KOPT-K1 (cell line): ENCODE data around the gene KRIT1.
A peak's percentile ranks its signal among the peaks of the same experiment; 100 is the strongest.

ENCODE experiments used
- H3K27ac ChIP-seq: fragments of 200-600 bp; sonication (generic); 2 replicates; pipeline ENCODE4 v1.5.1; 2016; ENCODE audit warnings: antibody characterized with exemption, mild to moderate bottlenecking, low read depth, low read length; ENCODE audit not compliant: poor library complexity, severe bottlenecking
- H3K36me3 ChIP-seq: fragments of 200-600 bp; sonication (generic); 2 replicates; pipeline ENCODE4 v1.5.1; 2017; ENCODE audit warnings: antibody characterized with exemption, mild to moderate bottlenecking, low read length, moderate library complexity; ENCODE audit not compliant: insufficient read depth
- H3K9me3 ChIP-seq: fragments of 200-600 bp; sonication (generic); 2 replicates; pipeline ENCODE4 v1.5.1; 2017; ENCODE audit warnings: antibody characterized with exemption, low read length, mild to moderate bottlenecking; ENCODE audit not compliant: insufficient read depth, poor library complexity, severe bottlenecking

Gene KRIT1

DNA sequence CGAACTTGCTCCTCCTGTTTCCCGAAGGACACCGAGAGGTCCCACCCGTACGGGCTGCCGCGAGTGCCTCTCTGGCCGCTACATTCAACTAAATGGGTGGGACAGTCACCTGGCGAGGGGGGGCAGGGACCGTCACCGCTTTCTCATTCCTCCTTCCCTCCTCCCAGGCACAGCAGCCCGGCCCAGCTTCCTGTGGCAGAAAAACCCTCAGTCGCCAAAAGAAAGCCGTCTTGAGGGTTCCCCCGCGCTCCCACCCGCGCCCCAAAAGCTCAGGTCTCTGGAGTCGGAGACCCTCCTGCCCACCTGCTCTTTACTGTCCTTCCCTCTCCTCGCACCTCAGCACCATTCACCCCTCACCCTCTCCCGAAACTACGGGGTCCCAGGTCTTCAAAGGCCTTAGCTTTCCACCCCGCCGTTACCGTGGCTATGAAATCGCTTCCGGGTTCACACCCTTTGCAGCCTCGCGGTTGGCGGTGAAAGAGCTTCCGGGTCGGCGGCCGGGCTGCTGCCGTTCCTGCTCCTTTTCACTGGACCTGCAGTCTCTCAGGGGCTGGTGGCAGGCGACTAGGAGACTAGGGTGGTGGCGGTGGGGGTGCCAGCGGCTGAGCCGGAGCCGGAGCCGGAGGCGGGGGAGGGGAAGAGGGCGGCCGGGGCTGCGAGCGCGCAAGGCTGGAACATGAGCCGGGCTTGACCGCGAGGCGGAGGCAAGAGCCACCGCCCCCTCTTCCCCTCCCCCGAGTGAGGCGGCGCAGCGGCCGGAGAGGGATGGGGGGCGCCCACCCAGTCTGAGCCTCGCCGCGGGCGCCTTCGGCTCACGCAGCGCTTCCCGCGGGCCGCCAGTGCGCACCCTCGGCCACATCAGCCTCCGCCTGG is at the start of gene KRIT1, which contains the start of gene ANKIB1:
KRIT1 (minus strand) TSS at position 428 of the 873 bp plus-strand sequence. CDS start 3,779 bp downstream, outside the sequence.
ANKIB1 (plus strand) TSS at position 488 of the 873 bp plus-strand sequence. CDS start 49,005 bp downstream, outside the sequence.
- Histone ChIP-seq H3K27ac (peak within 1 kb of the TSS; percentile 96), H3K36me3 (peaks cover 31% of the 10 kb centered on the region), H3K9me3 (no peaks in the 10 kb centered on the region)

DNA sequence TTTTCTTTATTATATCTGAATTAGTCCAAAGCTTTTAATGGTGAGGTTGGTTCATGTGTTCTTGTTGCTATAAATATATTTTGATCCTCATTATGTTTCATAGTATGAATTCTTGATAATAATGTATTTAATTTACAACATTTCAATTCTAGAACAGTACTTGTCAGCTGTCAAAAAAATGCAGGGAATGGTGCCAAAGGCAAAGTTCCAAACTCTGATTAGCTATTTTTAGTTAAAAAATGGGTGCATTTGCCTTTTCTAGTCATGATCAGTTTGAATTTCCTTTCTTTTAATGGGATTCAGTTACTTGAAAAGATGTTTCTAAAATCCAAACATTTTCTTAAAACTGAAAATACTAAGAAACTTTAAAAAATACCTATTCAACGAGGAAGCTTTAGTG is 49.7 kb upstream of the KRIT1 start:
- Histone ChIP-seq H3K9me3 (no peaks in the 10 kb centered on the region), H3K27ac (no peak overlapping the region), H3K36me3 (peaks cover 35% of the 10 kb centered on the region)

DNA sequence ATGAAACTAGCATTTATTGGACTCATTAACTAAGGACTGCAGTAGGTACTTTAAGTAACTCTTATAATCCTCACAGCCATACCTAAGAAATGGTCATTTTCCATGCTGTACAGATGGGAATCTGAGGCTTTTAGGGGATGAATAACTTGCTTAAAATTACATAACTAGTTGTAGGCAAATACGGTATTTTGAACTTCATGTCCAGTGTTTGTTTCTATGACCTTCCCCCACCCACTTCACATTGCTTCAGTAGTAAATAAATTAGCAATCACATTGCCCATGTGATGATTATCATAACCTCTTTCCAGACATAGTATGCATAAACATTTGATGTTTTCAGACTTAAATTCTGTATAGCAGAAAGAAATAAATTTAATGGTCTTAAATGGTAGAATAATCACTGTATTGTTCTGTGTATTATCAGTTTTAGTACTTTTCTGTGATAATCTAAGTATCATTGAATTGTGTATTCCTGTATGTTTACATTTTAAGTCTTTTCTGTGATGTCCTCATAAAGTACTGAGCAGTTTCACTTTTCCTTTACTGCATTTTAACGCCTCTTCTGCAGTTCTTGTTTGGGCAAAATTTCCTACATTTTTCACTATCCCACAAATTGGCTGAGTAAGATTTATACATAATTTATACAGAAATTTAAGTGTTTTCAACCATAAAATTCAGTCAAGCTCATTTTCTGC is 48.3 kb upstream of the KRIT1 start:
- H3K9me3 ChIP-seq = no peaks in the 10 kb centered on the region
- peak overlapping the region; percentile 1 for H3K27ac ChIP-seq
- H3K36me3 ChIP-seq = peaks cover 31% of the 10 kb centered on the region

GRCh38 chr7:92292981-92293380 is 47.3 kb upstream of the KRIT1 start:
- Histone ChIP-seq H3K27ac (no peak overlapping the region), H3K36me3 (peaks cover 24% of the 10 kb centered on the region), H3K9me3 (no peaks in the 10 kb centered on the region)

DNA sequence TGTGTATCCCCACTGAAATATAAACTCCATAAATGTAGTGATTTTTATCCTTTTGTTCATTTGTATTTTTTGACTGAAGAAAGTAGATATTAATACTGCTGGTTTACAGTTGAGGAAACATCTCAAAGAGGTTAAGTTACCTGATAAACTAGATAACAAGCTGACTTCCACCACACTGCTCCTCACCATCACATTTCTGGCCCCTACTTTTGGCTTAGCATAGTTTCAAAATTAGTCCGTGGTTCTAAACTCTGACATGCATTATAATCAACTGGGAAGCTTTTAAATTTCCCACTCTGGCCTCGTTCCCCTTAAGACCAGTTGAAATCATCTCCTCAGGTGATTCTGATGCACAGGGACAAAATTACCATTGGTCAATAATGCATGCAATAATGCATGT is 43.6 kb upstream of the KRIT1 start:
- H3K9me3 ChIP-seq = no peaks in the 10 kb centered on the region
- H3K36me3 ChIP-seq = no peaks in the 10 kb centered on the region
- no peak overlapping the region for H3K27ac ChIP-seq

DNA sequence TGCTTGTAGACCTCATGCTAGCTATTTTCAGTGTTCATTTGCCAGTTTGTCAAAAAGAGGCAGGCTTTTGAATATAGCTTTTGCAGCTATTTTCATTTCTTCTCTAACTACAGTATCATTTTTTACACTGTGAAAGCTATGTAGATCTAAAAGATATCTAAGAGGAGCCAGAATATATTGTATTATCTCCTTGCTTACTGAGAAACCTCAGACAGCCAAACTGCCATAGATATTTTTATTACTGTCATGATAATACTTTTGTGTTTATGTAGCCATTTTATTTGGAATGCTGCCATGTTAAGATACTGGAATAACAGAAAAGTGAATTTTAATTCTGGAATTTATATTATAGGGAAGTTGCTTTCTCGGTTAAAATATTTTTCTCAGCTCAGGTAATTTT is 37.2 kb upstream of the KRIT1 start:
- Histone ChIP-seq H3K36me3 (peaks cover 9% of the 10 kb centered on the region; the same call in 1 of the 2 replicates), H3K27ac (no peak overlapping the region), H3K9me3 (peaks cover 13% of the 10 kb centered on the region)

DNA sequence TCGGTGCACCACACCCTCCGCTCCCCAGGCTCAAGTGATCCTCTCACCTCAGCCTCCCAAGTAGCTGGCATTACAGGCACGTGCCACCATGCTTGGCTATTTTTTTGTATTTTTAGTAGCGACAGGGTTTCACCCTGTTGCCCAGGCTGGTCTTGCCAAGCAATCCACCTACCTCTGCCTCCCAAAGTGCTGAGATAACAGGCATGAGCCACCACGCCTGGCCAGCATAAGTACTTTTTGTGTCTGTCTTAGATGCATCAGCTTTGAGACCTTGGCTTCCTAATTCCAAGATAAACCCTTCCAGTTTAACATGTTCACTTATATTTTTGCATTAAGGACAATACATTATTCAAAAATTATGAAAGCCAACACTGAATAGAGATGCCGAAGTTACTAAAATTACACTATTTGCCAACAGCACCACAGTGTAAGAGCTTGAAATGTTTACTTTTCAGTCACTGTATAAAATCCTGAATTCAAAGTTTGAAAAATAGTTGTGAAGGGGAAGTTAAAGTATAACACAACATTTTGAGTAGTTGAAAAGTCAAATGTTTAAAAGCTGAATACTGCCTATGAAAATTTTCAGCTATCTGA is 36.6 kb upstream of the KRIT1 start:
- H3K36me3 ChIP-seq = peaks cover 9% of the 10 kb centered on the region; the same call in 1 of the 2 replicates
- H3K9me3 ChIP-seq = peaks cover 13% of the 10 kb centered on the region
- H3K27ac ChIP-seq = no peak overlapping the region

- peaks cover 13% of the 10 kb centered on the region for H3K9me3 ChIP-seq
- H3K36me3 ChIP-seq = peaks cover 9% of the 10 kb centered on the region; the same call in 1 of the 2 replicates
- H3K27ac ChIP-seq = no peak overlapping the region
Observed at GRCh38 chr7:92281031-92281430, 35.3 kb upstream of the KRIT1 start.

DNA sequence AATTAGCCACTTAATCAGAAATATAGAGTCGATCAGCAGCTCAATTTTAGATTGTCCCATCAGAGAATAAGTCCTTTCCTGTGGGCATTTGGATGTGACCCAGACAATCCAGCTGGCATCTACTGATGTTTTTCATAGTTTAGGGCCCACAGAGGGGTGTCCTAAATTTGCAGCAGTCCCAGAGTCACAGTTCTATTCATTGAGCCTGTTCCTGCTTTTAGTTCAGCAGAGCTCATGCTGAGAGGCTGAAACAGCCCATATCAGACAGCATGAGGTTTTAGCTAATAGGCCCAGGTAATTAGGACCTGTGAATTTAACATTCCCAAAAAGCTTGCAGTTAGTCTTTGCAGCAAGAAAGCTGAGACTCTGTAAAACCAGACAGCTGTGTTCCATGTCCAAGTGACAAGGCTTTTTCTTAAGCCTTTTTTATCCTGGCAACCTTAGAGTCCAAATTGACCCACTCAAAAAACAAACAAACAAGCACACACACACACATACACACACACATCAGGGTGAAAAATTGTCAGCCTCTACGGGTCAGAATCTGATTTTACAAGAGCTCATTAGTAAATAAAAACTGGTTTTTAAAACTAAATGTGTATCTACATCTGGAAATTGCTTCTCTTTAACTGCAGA is 33.8 kb upstream of the KRIT1 start:
- peaks cover 13% of the 10 kb centered on the region for H3K9me3 ChIP-seq
- H3K36me3 ChIP-seq = peaks cover 9% of the 10 kb centered on the region; the same call in 1 of the 2 replicates
- H3K27ac ChIP-seq = no peak overlapping the region

DNA sequence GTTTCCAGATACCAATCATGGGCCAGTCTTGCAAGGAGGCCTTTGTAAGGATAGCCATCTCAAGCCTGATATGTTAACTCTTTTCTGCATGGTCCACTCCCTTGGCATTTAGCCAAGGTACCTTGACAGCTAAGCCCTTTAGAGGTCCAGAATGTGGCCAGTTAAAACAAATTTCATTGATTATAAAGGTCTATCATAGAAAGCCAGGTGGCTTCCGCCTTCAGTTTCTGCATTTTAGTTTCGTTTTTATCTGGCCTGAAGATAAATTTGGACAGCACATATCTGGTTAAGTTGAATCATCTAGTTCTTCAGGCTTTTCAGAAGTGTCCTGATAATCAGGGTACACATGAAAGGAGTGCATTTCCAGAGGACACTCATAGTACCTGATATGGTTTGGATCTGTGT is 30.7 kb upstream of the KRIT1 start:
- H3K27ac ChIP-seq = no peak overlapping the region
- H3K36me3 ChIP-seq = peaks cover 9% of the 10 kb centered on the region; the same call in 1 of the 2 replicates
- H3K9me3 ChIP-seq = peaks cover 13% of the 10 kb centered on the region

DNA sequence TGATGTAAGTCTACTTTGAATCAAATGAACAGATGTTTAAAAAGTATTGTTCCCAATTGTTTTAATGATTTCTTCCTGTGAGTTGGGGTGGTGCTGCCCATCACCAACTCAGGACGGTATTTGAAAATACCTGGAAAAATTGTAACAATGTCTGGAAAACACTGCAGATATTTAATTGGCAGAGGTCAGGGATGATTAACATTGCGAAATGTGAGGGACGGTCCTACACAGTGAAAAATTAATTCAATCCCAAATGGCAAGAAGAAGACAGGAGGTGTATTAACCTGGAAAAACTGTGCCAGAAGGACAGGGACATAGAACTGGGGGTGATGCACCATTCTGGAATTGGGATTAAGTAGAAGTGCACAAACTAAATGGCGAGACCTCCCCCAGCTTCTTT is 29.6 kb upstream of the KRIT1 start:
- H3K9me3 ChIP-seq = peaks cover 3% of the 10 kb centered on the region
- 0 out of 2 replicates have a peak, but pooled peaks cover under 1% of the 10 kb centered on the region for H3K36me3 ChIP-seq
- H3K27ac ChIP-seq = no peak overlapping the region

DNA sequence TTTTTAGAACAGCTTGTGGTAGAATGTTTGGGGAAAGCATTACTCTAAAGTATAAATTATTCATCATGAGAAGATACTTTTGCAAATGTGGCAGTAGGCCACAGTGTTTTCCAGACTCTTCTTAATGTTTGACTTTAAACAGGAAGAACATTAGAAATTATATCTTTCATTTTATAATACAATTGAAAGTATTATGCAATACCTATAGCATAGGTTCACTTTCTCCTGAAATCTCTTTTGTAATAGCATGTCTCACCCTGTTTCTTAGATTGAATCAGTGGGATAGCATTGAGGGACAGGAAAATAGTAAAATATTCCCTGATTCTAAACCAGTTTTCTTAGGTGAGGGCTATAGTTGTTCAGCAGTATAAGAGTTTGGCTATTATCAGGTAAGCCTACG is 23.2 kb upstream of the KRIT1 start:
- Histone ChIP-seq H3K27ac (no peak overlapping the region), H3K9me3 (peaks cover 8% of the 10 kb centered on the region), H3K36me3 (peaks cover 2% of the 10 kb centered on the region)

DNA sequence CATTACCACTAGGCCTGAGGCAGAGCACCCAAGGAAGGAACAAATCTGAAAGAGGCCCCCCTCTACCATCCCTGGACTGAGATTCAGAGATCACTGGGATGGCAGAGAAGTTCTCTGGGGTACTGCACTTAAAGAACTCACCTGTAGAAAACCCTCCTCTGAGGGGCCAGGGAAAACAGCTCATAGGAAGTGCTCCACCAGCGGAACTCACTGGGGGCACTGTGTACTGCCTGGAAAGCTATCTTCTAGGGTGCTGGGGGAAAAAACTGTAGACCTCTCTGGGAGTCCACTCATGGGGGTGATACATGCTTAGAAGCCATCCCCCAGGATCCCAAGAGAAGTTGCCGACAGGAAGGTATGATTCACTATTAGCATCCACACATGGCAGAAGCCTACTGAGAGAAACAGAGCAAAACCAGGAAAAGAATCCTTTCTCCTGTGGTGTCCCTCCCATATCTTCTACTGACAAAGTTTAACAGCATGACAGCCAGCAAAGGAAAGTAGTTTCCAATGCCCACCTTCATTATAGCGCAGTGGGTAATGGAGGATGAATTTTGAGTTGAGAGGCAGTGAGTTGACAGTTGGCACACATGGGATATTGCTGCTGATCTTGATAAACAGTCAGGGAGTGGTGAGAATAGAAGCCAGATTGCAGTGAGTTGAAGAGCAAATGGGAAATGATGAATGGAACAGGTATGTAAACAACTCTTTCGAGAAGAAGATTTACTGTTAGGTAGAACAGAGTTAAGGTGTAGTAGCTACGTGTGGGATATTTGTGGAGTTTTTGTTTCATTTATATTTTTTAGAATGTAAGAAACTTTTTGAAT is 20.9 kb upstream of the KRIT1 start:
- Histone ChIP-seq H3K9me3 (peaks cover 27% of the 10 kb centered on the region), H3K27ac (no peak overlapping the region), H3K36me3 (peaks cover 15% of the 10 kb centered on the region)

- H3K27ac ChIP-seq = no peak overlapping the region
- peaks cover 39% of the 10 kb centered on the region for H3K9me3 ChIP-seq
- peaks cover 32% of the 10 kb centered on the region for H3K36me3 ChIP-seq
Observed at GRCh38 chr7:92260248-92260781, 14.6 kb upstream of the KRIT1 start.
